ENCODE data around the gene MPP4. TPM values are rescaled to one million over a fixed set of nuclear protein-coding genes. Genes with fewer than 3 reads are reported as not detected.

MPP4 gene
- total RNA-seq, 4 donors from 2014 or later = 0.33 TPM; not detected in 3

DNA sequence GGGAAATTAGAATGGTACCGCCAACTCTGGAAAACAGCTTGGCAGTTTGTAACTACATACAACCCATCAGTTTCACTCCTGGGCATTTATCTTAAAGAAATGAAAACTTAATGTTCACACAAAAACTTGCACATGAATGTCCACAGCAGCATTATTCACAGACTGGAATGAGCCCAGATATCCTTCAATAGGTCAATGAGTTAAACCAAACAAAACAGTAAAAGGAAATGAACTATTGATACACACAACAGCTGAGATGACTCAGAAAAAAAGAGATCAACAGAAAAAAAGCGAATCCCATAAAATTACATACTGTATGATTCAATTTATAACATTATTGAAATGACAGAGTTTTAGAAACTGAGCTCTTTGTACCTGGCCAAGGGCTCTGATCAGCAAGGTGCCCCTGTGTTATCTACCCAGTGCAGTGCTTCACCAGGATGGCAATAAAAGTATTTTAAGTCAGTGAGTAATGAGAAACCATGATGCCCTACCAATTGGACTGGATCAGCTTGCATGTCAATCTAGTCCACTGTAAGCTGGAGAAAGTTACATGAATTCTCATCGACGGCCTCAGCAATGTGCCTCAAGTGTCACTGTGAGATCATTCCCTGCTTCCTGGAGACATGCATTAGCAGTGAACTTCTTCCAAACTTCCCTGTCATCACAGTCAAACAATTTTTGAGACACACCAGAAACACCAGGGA is 77.0 kb downstream of the MPP4 start:
- H3K27me3 ChIP-seq = no peaks in the 10 kb centered on the region
- no peaks in the 10 kb centered on the region for H3K9me3 ChIP-seq
- intact Hi-C loops (cut with DNase I; ENCODE audit: low total_unique reads) = no loop called here
- TF ChIP-seq CTCF (IDR thresholded peaks at IDR 0.05 in 4 of 5, conservative IDR thresholded peaks at IDR 0.05 in 1 of 5) (no peak), POLR2A (IDR thresholded peaks at IDR 0.05) (no peak)
- peaks cover 11 to 22% of the 10 kb centered on the region in 2 donors for H3K36me3 ChIP-seq
- ATAC-seq (peak in 1 of 2 donors; percentile 39), DNase-seq (no peak)
- H3K4me3 ChIP-seq = no peak overlapping the region
- no peaks in the 10 kb centered on the region for H3K4me1 ChIP-seq
- in situ Hi-C loops (cut with MboI; ENCODE audit: low sequenced_read_pairs in 4 of 4) = no loop called here
- no peak overlapping the region for H3K27ac ChIP-seq

- Histone ChIP-seq H3K9me3 (no peaks in the 10 kb centered on the region), H3K27me3 (no peaks in the 10 kb centered on the region), H3K4me3 (peak overlapping the region in 2 of 4 donors; percentile 5 to 13), H3K36me3 (peaks cover 0 to 2% of the 10 kb centered on the region in 2 donors), H3K4me1 (no peaks in the 10 kb centered on the region), H3K27ac (no peak overlapping the region)
- intact Hi-C loops (cut with DNase I; ENCODE audit: low total_unique reads) = no loop called here
- ATAC-seq (peak in 1 of 2 donors; percentile 44), DNase-seq (peak in 1 of 2 donors; percentile 32)
- TF ChIP-seq POLR2A (IDR thresholded peaks at IDR 0.05) (no peak), CTCF (IDR thresholded peaks at IDR 0.05 in 4 of 5, conservative IDR thresholded peaks at IDR 0.05 in 1 of 5) (peak in 2 of 5 experiments; percentile 14 to 23)
- in situ Hi-C loops (cut with MboI; ENCODE audit: low sequenced_read_pairs in 4 of 4) = no loop called here
These were observed 79.4 kb downstream of the MPP4 start for GRCh38 chr2:201618744-201619662.

- H3K27me3 ChIP-seq = no peaks in the 10 kb centered on the region
- intact Hi-C loops (cut with DNase I; ENCODE audit: low total_unique reads) (no loop called here), in situ Hi-C loops (cut with MboI; ENCODE audit: low sequenced_read_pairs in 4 of 4) (no loop called here)
- ATAC-seq = no peak
- H3K27ac ChIP-seq = no peak overlapping the region
- H3K36me3 ChIP-seq = no peaks in the 10 kb centered on the region
- no peaks in the 10 kb centered on the region for H3K4me1 ChIP-seq
- no peak overlapping the region for H3K4me3 ChIP-seq
- TF ChIP-seq CTCF (IDR thresholded peaks at IDR 0.05 in 4 of 5, conservative IDR thresholded peaks at IDR 0.05 in 1 of 5) = no peak
- no peak for TF ChIP-seq POLR2A (IDR thresholded peaks at IDR 0.05)
- H3K9me3 ChIP-seq = no peaks in the 10 kb centered on the region
- DNase-seq = no peak
These were observed 90.4 kb downstream of the MPP4 start for GRCh38 chr2:201608021-201608420.

DNA sequence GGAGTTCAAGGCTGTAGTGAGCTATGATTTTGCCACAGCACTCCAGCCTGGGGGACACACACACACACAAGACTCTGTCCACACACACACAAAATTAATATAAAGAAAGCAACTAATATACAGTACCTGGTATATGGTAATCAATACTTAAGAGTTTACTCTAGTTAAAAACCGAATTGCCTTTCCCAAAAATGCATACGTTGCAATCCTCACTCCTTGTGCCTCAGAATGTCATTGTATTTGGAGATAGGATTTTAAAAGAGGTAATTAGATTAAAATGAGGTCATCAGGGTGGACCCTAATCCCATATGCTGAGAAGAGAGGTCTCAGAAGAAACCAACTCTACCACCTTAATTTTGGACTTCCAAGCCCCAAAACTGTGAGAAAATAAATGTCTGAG is 90.9 kb downstream of the MPP4 start:
- intact Hi-C loops (cut with DNase I; ENCODE audit: low total_unique reads) = no loop called here
- H3K9me3 ChIP-seq = no peaks in the 10 kb centered on the region
- H3K4me3 ChIP-seq = no peak overlapping the region
- in situ Hi-C loops (cut with MboI; ENCODE audit: low sequenced_read_pairs in 4 of 4) = no loop called here
- no peak for ATAC-seq
- no peaks in the 10 kb centered on the region for H3K36me3 ChIP-seq
- TF ChIP-seq CTCF (IDR thresholded peaks at IDR 0.05 in 4 of 5, conservative IDR thresholded peaks at IDR 0.05 in 1 of 5) = no peak
- no peak for TF ChIP-seq POLR2A (IDR thresholded peaks at IDR 0.05)
- H3K27me3 ChIP-seq = no peaks in the 10 kb centered on the region
- no peak for DNase-seq
- no peak overlapping the region for H3K27ac ChIP-seq
- H3K4me1 ChIP-seq = no peaks in the 10 kb centered on the region

All from gastrocnemius medialis (tissue), 4 donors.